OCI-LY1 (cell line): ENCODE results near the gene TRIM40.

Source experiments
- EZH2 ChIP-seq: fragments of 200-600 bp; sonication (generic), shearing (Covaris generic); IDR thresholded peaks from 2 replicates; pipeline ENCODE4 v1.8.0; 2017; ENCODE audit warnings: borderline replicate concordance, mixed run types, mild to moderate bottlenecking, antibody characterized with exemption, low read length, moderate library complexity, mixed read lengths
- TF ChIP-seq, protein P1 (sequence below): fragments of 200-600 bp; sonication (generic), shearing (Covaris generic); IDR thresholded peaks from 2 replicates; pipeline ENCODE4 v1.5.1; 2017; ENCODE audit warnings: mild to moderate bottlenecking, antibody characterized with exemption, low read length, moderate library complexity, mixed read lengths

DNA sequence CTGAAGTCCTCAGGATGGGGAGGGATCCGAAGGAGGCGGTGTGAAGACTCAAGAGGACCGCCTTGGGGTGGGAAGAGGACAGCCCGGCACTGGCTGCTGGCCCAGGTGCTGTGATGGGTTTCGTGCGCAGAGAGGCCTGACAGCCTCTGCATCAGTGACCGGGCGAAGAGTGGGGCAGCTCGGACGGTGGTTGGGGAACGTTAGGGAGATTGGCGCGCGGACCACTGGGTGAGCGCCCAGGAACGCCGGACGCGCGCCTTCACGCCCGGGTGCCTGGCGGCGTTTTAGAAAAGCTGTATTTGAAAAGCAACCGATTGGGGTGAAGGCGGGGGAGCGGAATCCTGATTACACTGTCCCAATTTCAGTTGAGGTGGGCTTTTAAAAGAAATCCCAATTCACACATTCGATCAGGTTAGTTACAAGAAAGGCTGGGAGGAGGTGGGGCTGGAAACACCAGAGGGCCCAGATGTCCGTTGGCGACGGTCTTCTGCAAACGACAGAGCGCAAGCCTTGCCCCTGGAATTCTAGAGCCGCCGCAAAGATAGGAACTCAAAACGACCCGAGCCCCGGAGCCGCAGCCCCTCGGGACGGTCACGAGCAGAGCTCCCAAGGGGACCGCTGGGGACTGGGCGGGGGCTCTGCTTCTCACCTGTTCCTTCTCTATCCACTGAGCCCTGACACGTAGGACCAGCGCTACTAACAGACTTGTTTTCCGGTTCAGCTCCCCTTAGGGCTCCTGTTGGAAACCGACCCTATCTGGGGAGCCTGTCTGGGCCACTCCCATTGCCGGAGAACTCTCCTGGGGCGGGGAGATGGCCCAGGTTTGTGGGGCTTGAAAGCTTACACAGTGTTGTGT is 8.5 kb upstream of the TRIM40 start:
- TF ChIP-seq, protein P1, sequence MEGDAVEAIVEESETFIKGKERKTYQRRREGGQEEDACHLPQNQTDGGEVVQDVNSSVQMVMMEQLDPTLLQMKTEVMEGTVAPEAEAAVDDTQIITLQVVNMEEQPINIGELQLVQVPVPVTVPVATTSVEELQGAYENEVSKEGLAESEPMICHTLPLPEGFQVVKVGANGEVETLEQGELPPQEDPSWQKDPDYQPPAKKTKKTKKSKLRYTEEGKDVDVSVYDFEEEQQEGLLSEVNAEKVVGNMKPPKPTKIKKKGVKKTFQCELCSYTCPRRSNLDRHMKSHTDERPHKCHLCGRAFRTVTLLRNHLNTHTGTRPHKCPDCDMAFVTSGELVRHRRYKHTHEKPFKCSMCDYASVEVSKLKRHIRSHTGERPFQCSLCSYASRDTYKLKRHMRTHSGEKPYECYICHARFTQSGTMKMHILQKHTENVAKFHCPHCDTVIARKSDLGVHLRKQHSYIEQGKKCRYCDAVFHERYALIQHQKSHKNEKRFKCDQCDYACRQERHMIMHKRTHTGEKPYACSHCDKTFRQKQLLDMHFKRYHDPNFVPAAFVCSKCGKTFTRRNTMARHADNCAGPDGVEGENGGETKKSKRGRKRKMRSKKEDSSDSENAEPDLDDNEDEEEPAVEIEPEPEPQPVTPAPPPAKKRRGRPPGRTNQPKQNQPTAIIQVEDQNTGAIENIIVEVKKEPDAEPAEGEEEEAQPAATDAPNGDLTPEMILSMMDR = no peak
- TF ChIP-seq EZH2 = no peak
